ENCODE results near the gene MOG. TPM values are rescaled to one million over a fixed set of nuclear protein-coding genes. Genes with fewer than 3 reads are reported as not detected.

MOG gene
- polyA plus RNA-seq, 3 donors from 2014 or later: not detected

DNA sequence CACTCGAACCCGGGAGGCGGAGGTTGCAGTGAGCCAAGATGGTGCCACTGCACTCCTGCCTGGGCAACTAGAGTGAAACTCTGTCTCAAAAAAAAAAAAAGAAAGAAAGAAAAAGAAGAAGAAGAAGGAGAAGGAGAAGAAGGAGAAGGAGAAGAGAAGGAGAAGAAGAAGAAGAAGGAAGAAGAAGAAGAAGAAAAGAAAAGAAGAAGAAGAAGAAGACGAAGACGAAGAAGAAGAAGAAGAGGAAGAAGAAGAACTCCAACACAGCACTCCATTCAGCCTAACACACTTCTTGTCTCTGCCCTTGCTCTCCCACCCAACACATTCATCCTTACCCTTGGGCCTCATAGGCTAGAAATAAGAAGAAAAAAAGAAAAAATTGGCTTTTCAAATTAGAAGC is 17.1 kb downstream of the MOG start:
- H3K4me1 Mint-ChIP-seq: peaks cover 3 to 7% of the 10 kb centered on the region in 2 donors
- H3K27ac Mint-ChIP-seq: peak overlapping the region in 1 of 6 donors; percentile 19

DNA sequence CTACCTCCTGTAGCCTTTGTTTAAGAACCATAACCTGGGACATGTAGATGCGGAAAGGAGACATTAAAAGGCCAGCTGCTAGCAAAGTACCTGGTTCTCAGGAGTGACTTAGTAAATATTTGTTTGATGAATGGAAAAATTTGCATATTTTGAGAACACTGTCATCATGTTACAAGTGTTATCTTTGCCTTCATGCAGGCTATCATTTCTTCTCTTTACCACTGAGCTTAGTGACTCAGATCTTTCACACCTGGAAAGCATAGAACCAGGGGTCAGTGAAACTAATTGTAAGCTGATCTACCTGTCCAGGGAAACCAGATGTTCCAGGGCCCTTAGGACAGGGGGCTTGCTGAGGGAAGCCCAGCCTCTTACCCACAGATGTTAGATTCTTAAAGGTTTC is 18.7 kb downstream of the MOG start:
- no peaks in the 10 kb centered on the region for H3K9me3 Mint-ChIP-seq
- peak overlapping the region in 1 of 6 donors; percentile 55 for H3K27ac Mint-ChIP-seq
- peaks cover 3 to 12% of the 10 kb centered on the region in 2 donors for H3K4me1 Mint-ChIP-seq
- peaks cover 0 to 3% (median 0%) of the 10 kb centered on the region in 3 donors for H3K36me3 Mint-ChIP-seq
- H3K27me3 Mint-ChIP-seq (ENCODE audit: low read depth in 3 of 3): peaks cover 0 to 11% (median 3%) of the 10 kb centered on the region in 3 donors
- no peak overlapping the region for H3K4me3 Mint-ChIP-seq
- DNase-seq: no peak

More for the DNA sequence above, 17.1 kb downstream of the MOG start:
- DNase-seq: no peak
- peaks cover 0 to 3% (median 0%) of the 10 kb centered on the region in 3 donors for H3K36me3 Mint-ChIP-seq
- no peaks in the 10 kb centered on the region for H3K9me3 Mint-ChIP-seq
- H3K27me3 Mint-ChIP-seq (ENCODE audit: low read depth in 3 of 3): peaks cover 0 to 6% (median 3%) of the 10 kb centered on the region in 3 donors
- H3K4me3 Mint-ChIP-seq: no peak overlapping the region

DNA sequence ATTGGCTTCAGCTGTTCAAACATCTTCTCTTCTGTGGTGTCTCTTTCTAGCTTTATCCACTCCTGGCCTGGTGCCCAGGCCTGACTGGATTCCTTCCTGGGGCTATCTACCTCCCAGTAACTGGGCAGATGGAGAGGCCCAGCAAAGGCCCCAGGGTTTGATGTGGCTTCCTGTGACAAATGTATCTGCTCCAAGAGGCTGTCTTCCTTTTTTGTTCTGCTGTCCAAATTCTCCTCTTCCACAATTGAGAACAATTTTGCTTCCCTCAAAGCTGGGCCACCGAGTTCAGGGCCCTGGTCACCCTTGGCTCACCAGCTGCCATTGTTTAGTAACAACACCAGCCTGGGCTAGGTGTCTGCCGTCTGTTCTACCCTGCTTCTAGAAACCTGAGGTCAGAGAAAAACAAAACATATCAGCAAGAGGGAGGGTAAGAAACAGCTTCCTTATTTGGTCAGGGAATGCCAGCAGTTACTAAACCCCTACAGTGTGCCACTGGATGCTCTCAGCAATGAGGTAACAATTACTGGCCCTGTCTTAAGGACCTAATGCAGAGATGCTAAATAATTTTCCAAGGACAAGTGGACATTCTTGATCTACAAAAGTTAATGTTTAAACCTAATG is 20.2 kb downstream of the MOG start:
- H3K36me3 Mint-ChIP-seq: peaks cover 0 to 3% (median 0%) of the 10 kb centered on the region in 3 donors
- H3K9me3 Mint-ChIP-seq: peaks cover 0 to 2% (median 0%) of the 10 kb centered on the region in 6 donors
- peak overlapping the region in 4 of 6 donors; percentile 37 to 85 (median 77) for H3K27ac Mint-ChIP-seq
- H3K4me1 Mint-ChIP-seq: peaks cover 3 to 12% of the 10 kb centered on the region in 2 donors
- H3K4me3 Mint-ChIP-seq: peak overlapping the region in 1 of 5 donors; percentile 19
- H3K27me3 Mint-ChIP-seq (ENCODE audit: low read depth in 3 of 3): peaks cover 0 to 8% (median 3%) of the 10 kb centered on the region in 3 donors
- DNase-seq: no peak

DNA sequence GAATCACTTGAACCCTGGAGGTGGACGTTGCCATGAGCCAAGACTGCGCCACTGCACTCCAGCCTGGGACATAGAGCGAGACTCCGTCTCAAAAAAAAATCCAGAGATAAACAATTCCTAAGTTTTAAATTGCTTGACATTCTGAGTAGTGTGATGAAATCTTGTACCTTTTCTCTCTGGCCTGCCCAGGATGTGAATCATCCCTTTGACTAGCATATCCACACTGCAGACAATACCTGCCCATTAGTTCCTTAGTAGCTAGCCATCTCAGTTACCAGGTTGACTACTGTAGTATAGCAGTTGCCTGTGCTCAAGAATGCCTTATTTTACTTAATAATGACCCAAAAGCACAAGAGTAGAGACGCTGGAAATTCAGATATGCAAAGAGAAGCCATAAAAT is 21.2 kb downstream of the MOG start:
- peaks cover 0 to 2% (median 0%) of the 10 kb centered on the region in 6 donors for H3K9me3 Mint-ChIP-seq
- H3K36me3 Mint-ChIP-seq: no peaks in the 10 kb centered on the region
- no peak overlapping the region for H3K4me3 Mint-ChIP-seq
- peaks cover 0 to 8% (median 3%) of the 10 kb centered on the region in 3 donors for H3K27me3 Mint-ChIP-seq (ENCODE audit: low read depth in 3 of 3)
- H3K27ac Mint-ChIP-seq: peak overlapping the region in 1 of 6 donors; percentile 85
- DNase-seq: no peak
- H3K4me1 Mint-ChIP-seq: peaks cover 3 to 12% of the 10 kb centered on the region in 2 donors

GRCh38 chr6:29679962-29680361 is 23.1 kb downstream of the MOG start:
- Mint-ChIP-seq H3K27ac (peak overlapping the region in 1 of 6 donors; percentile 80), H3K4me1 (peaks cover 3 to 18% of the 10 kb centered on the region in 2 donors), H3K9me3 (peaks cover 0 to 2% (median 0%) of the 10 kb centered on the region in 6 donors), H3K27me3 (ENCODE audit: low read depth in 3 of 3) (peaks cover 0 to 8% (median 5%) of the 10 kb centered on the region in 3 donors), H3K36me3 (no peaks in the 10 kb centered on the region), H3K4me3 (peak overlapping the region in 3 of 5 donors; percentile 83 to 86 (median 85))
- DNase-seq: no peak

DNA sequence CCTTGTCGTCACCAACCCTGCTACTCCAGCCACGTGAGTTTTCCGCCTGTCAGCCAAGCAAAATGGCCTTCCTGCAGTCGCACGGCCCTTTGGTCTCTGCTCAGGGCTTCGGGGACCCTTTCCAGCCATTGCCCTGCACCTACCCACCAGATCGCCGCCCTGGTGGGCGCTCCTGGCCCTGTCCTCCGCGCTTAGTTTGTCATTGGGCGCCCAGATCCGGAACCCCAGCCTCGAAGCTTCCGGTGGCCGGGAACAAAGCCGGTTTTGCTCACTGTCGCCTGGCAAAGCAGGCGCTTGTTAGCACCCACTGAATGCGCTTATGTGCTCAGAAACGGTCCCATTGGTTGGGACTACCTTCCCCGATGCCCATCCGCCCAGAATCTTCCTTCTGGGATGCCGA is 23.5 kb downstream of the MOG start:
- peak in 2 of 3 donors; percentile 7 to 17 for DNase-seq
- Mint-ChIP-seq H3K4me3 (peak overlapping the region in 3 of 5 donors; percentile 83 to 86 (median 85)), H3K36me3 (no peaks in the 10 kb centered on the region), H3K9me3 (peaks cover 0 to 2% (median 0%) of the 10 kb centered on the region in 6 donors), H3K27ac (peak overlapping the region in 4 of 6 donors; percentile 40 to 80 (median 62)), H3K4me1 (peaks cover 3 to 18% of the 10 kb centered on the region in 2 donors), H3K27me3 (ENCODE audit: low read depth in 3 of 3) (peaks cover 0 to 5% (median 4%) of the 10 kb centered on the region in 3 donors)

- Mint-ChIP-seq H3K4me3 (peak within 1 kb of the TSS in 3 of 5 donors; percentile 83 to 86 (median 85)), H3K27me3 (ENCODE audit: low read depth in 3 of 3) (peaks cover 0 to 5% (median 4%) of the 10 kb centered on the region in 3 donors), H3K9me3 (peaks cover 0 to 2% (median 0%) of the 10 kb centered on the region in 6 donors), H3K36me3 (no peaks in the 10 kb centered on the region), H3K4me1 (peaks cover 3 to 18% of the 10 kb centered on the region in 2 donors), H3K27ac (peak within 1 kb of the TSS in 4 of 6 donors; percentile 40 to 84 (median 62))
- no peak for DNase-seq
Measured at GRCh38 chr6:29680904-29681303, 24.0 kb downstream of the MOG start, which contains the start of gene ZFP57. ZFP57 (minus strand) TSS chr6:29681152; CDS start chr6:29677003, 4,149 bp downstream.

DNA sequence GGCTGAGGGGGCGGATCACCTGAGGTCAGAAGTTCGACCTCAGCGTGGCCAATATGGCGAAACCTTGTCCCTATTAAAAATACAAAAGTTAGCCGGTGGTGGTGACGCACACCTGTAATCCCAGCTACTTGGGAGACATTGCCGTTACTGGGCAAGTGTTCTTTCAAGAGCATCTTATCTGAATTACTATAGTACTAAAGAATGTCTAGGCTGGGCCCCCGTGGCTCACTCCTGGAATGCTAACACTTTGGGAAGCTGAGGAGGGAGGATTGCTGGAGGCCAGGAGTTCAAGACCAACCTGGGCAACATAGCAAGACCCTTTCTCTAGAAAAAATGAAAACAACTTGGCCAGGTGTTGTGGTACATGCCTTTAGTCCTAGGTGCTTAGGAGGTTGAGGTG is 24.9 kb downstream of the MOG start:
- H3K9me3 Mint-ChIP-seq: peaks cover 0 to 2% (median 0%) of the 10 kb centered on the region in 6 donors
- H3K4me3 Mint-ChIP-seq: peak overlapping the region in 1 of 5 donors; percentile 10
- H3K27me3 Mint-ChIP-seq (ENCODE audit: low read depth in 3 of 3): peaks cover 0 to 6% (median 4%) of the 10 kb centered on the region in 3 donors
- no peak overlapping the region for H3K27ac Mint-ChIP-seq
- H3K4me1 Mint-ChIP-seq: peaks cover 3 to 16% of the 10 kb centered on the region in 2 donors
- no peaks in the 10 kb centered on the region for H3K36me3 Mint-ChIP-seq
- DNase-seq: no peak

GRCh38 chr6:29685718-29686326 is 28.9 kb downstream of the MOG start:
- H3K27ac Mint-ChIP-seq: no peak overlapping the region
- H3K4me3 Mint-ChIP-seq: no peak overlapping the region
- H3K36me3 Mint-ChIP-seq: no peaks in the 10 kb centered on the region
- H3K4me1 Mint-ChIP-seq: peaks cover 0 to 6% of the 10 kb centered on the region in 2 donors
- peaks cover 0 to 6% (median 4%) of the 10 kb centered on the region in 3 donors for H3K27me3 Mint-ChIP-seq (ENCODE audit: low read depth in 3 of 3)
- no peak for DNase-seq
- H3K9me3 Mint-ChIP-seq: peaks cover 0 to 2% (median 0%) of the 10 kb centered on the region in 6 donors

- H3K27ac Mint-ChIP-seq: no peak overlapping the region
- H3K4me1 Mint-ChIP-seq: no peaks in the 10 kb centered on the region
- H3K27me3 Mint-ChIP-seq (ENCODE audit: low read depth in 3 of 3): peaks cover 4 to 7% (median 5%) of the 10 kb centered on the region in 3 donors
- no peak overlapping the region for H3K4me3 Mint-ChIP-seq
- H3K9me3 Mint-ChIP-seq: peaks cover 0 to 10% (median 0%) of the 10 kb centered on the region in 6 donors
- no peak for DNase-seq
- peaks cover 0 to 3% (median 0%) of the 10 kb centered on the region in 3 donors for H3K36me3 Mint-ChIP-seq
Measured at GRCh38 chr6:29694637-29695036, 37.7 kb downstream of the MOG start.

DNA sequence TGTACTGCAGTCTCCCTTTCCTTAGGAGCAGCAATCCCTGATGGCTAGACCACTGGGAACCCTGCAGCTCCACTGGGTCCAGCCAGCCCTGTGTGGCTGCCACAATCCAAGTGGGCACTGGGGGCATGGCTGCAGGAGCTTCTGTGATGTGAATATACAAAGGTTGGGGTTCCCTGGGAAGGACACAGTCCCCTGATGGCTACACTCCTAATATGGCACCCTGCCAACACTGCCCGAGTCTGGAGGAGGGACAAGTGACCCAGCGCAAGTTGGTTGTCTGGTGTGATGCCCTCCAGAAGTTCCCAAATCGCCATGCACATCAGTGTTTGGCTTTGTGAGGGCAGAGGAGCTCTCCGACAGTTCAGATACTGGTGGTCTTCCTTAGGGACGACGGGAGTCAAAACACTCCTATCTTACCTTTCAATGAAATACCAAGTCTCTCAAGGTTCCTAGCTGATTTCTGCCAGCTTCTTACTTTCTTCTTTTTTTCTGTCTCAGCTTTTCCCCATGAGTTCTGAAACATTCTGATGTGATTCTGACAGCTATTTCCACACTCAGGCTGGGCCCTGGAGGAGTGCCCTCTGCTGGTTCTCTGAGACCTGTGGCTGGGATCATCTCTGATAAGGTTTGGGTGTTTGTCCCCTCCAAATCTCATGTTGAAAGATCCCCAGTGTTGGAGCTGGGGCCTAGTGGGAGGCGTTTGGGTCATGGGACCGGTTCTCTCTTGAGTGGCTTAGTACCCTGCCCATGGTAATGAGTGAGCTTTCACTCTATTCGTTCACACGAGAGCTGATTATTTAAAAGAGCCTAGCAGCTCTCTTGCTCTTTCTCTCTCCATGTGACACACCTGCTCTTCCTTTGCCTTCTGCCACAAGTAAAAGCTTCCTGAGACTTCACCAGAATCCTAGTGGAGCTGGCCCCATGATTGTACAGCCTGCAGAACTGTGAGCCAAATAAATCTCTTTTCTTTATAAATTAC is 39.5 kb downstream of the MOG start:
- H3K4me1 Mint-ChIP-seq: no peaks in the 10 kb centered on the region
- peaks cover 0 to 3% (median 0%) of the 10 kb centered on the region in 3 donors for H3K36me3 Mint-ChIP-seq
- peaks cover 0 to 10% (median 0%) of the 10 kb centered on the region in 6 donors for H3K9me3 Mint-ChIP-seq
- H3K27me3 Mint-ChIP-seq (ENCODE audit: low read depth in 3 of 3): peaks cover 0 to 7% (median 4%) of the 10 kb centered on the region in 3 donors
- no peak overlapping the region for H3K27ac Mint-ChIP-seq
- DNase-seq: no peak
- H3K4me3 Mint-ChIP-seq: no peak overlapping the region

- Mint-ChIP-seq H3K27me3 (ENCODE audit: low read depth in 3 of 3) (peaks cover 2 to 12% (median 3%) of the 10 kb centered on the region in 3 donors), H3K9me3 (no peaks in the 10 kb centered on the region), H3K4me1 (peaks cover 25 to 39% of the 10 kb centered on the region in 2 donors), H3K4me3 (peak overlapping the region in 1 of 5 donors; percentile 65), H3K36me3 (no peaks in the 10 kb centered on the region), H3K27ac (no peak overlapping the region)
- peak; percentile 26 to 47 (median 32) for DNase-seq
Measured at GRCh38 chr6:29702519-29703103, 45.7 kb downstream of the MOG start.
